Measurements from ENCODE around the gene FAM181B. TPM values are rescaled to one million over a fixed set of nuclear protein-coding genes. Genes with fewer than 3 reads are reported as not detected.
A peak's percentile ranks its signal among the peaks of the same experiment; 100 is the strongest.

The FAM181B gene
- total and polyA plus RNA-seq, 2 experiments from 2014 or later = 0.60 to 1.4 TPM

DNA sequence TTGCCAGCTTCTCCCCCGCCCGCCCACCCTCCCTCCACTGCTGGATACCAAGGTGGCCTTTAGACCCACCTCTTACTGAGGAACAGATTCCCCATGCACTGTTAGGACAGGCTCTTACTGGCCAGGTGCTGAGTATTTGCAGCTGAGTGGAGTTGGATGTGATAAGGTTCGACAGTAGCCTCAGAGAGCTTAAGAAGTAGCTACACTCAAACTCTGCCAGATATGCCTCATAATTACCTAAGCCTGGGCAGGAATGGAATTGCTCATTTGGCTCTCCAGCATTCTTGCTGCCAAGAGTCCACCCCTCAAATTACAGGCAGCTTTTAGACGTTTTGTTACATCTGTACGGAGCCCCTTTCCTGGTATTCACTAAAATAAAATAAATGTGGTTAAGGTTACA lies 9.6 kb downstream of the FAM181B start:
- H3K36me3 ChIP-seq = no peaks in the 10 kb centered on the region
- TF ChIP-seq, protein P1, sequence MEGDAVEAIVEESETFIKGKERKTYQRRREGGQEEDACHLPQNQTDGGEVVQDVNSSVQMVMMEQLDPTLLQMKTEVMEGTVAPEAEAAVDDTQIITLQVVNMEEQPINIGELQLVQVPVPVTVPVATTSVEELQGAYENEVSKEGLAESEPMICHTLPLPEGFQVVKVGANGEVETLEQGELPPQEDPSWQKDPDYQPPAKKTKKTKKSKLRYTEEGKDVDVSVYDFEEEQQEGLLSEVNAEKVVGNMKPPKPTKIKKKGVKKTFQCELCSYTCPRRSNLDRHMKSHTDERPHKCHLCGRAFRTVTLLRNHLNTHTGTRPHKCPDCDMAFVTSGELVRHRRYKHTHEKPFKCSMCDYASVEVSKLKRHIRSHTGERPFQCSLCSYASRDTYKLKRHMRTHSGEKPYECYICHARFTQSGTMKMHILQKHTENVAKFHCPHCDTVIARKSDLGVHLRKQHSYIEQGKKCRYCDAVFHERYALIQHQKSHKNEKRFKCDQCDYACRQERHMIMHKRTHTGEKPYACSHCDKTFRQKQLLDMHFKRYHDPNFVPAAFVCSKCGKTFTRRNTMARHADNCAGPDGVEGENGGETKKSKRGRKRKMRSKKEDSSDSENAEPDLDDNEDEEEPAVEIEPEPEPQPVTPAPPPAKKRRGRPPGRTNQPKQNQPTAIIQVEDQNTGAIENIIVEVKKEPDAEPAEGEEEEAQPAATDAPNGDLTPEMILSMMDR (IDR thresholded peaks at IDR 0.05; ENCODE audit: low read depth, low read length) = no peak
- no peak overlapping the region for H3K4me3 ChIP-seq
- H3K9me3 ChIP-seq (ENCODE audit: low read depth) = no peaks in the 10 kb centered on the region
- peak in 1 of 2 donors; percentile 36 for DNase-seq (ENCODE audit: low read depth in 1 of 2, low spot score in 1 of 2)
- no peak overlapping the region for H3K27ac ChIP-seq
- H3K4me1 ChIP-seq (ENCODE audit: low read depth) = no peaks in the 10 kb centered on the region
- H3K27me3 ChIP-seq = peaks cover 12% of the 10 kb centered on the region

DNA sequence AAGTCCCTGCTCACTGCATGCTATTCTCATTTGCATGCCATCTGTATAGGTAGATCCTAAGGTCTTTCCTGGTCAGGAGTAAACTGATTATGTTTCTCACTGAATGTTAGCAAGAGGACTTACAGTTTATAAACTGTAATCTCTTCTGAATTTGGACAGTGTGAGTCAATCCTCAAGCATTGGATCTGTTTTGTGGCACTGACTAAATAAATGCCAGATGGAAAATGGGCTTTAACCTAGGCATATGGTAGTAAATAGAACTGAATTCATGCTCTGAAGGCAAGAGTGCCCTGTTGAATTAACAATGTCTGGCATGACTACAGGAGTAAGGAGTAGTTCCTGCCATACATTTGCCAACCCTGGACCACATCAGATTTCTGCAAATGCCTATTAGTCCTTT lies 11.4 kb downstream of the FAM181B start:
- Histone ChIP-seq H3K27ac (no peak overlapping the region), H3K36me3 (no peaks in the 10 kb centered on the region), H3K27me3 (no peaks in the 10 kb centered on the region), H3K9me3 (ENCODE audit: low read depth) (no peaks in the 10 kb centered on the region), H3K4me1 (ENCODE audit: low read depth) (no peaks in the 10 kb centered on the region), H3K4me3 (no peak overlapping the region)
- no peak for DNase-seq (ENCODE audit: low read depth in 1 of 2, low spot score in 1 of 2)
- TF ChIP-seq, protein P1 (IDR thresholded peaks at IDR 0.05; ENCODE audit: low read depth, low read length) = no peak

DNA sequence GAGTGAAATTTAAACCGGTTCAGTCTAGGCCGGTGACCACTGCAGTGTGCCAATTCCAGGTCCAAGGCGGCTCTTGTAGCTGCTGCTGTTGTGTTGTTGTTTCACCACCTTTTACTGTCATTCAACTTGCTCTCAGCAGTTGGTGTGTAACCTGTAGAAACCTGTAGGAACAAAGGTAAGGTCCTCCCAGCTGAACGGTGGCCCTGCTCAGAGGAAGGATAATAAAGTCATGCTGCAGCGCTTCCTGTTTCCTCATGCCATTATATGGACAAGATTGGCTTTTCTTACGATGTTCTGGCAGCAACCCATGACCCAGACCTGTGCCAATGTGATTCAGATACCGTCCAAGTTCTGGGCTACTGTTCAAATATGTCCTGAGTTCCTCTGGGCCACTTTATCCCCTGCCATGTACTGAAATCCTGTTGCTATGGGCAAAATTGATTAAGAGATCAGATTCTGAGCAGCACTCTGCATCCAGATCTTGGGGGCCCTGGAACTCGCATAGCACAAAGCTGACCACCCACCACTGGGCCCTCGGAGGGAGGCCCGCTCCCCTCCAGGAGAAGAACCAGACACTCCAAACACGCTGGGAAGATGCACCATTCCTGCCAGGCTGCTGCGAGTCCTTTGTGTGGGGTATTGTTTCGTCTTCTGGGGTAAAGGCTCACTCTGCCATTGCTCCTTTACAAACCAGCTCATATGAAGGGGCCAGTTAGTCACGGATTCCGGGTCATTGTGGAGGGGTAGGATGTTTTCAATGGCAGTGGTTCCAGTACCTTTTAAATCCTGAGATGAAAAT lies 13.2 kb downstream of the FAM181B start:
- TF ChIP-seq, protein P1 (IDR thresholded peaks at IDR 0.05; ENCODE audit: low read depth, low read length) = no peak
- H3K36me3 ChIP-seq = no peaks in the 10 kb centered on the region
- H3K27me3 ChIP-seq = no peaks in the 10 kb centered on the region

DNA sequence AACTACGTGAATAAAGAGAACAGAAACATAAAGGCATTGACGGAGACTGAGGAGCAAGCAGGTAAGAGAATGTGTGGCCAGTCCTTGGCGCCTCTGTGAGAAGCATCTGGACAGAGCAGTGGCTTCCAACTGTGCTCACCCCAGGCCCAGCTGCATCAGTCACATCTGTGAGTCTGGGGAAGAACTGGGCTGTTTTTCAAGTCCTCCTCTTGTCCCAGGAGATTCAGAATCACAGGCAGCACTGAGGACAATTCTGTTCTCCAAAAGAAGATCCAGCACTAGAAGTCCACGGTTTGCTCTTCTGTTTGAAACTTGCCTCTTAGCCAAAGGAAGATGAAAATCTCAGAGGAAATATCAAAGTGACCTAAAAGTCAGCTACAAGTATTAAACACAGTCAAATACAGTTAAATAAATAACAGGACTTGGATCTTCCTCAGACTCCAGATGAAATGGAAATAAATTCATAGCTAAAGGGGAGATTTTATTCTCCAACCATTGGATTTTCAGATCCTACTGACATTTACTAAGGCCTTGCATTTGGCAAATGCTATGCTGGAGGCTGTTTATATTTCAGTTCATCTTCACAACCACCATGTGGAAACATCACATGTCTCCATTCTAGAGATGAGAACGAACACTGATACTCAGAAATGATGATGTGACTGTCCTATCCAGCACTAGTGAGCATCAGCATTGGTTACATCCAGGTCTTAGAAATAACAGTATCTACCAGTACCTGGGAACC lies 14.1 kb downstream of the FAM181B start:
- H3K27me3 ChIP-seq = no peaks in the 10 kb centered on the region
- no peaks in the 10 kb centered on the region for H3K4me1 ChIP-seq (ENCODE audit: low read depth)
- DNase-seq (ENCODE audit: low read depth in 1 of 2, low spot score in 1 of 2) = no peak
- no peak overlapping the region for H3K27ac ChIP-seq
- no peak overlapping the region for H3K4me3 ChIP-seq
- TF ChIP-seq, protein P1 (IDR thresholded peaks at IDR 0.05; ENCODE audit: low read depth, low read length) = no peak
- no peaks in the 10 kb centered on the region for H3K36me3 ChIP-seq
- no peaks in the 10 kb centered on the region for H3K9me3 ChIP-seq (ENCODE audit: low read depth)

More for the DNA sequence above, 13.2 kb downstream of the FAM181B start:
- Histone ChIP-seq H3K9me3 (ENCODE audit: low read depth) (no peaks in the 10 kb centered on the region), H3K4me1 (ENCODE audit: low read depth) (no peaks in the 10 kb centered on the region), H3K4me3 (no peak overlapping the region), H3K27ac (no peak overlapping the region)
- DNase-seq (ENCODE audit: low read depth in 1 of 2, low spot score in 1 of 2) = no peak

DNA sequence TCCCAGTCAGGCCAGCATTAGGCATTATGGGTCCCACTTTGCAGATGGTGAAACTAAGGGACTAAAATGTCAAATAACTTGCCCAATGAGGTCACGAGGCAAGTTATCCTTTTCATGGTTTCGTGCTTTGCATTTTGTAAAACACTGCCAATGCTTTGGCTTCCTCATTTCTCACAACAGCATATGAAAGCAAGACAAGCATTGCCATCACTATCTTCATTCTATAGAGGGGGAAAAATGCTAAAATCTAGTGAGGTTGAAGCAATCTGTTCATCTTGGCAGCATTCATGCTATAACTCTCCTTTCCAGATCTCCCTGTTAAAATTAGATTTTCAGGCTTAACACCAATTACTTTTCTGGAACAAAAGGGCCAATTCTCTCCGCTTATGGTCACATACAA lies 14.8 kb downstream of the FAM181B start:
- TF ChIP-seq, protein P1 (IDR thresholded peaks at IDR 0.05; ENCODE audit: low read depth, low read length) = no peak
- Histone ChIP-seq H3K9me3 (ENCODE audit: low read depth) (no peaks in the 10 kb centered on the region), H3K4me3 (no peak overlapping the region), H3K27me3 (no peaks in the 10 kb centered on the region), H3K27ac (no peak overlapping the region), H3K4me1 (ENCODE audit: low read depth) (no peaks in the 10 kb centered on the region), H3K36me3 (no peaks in the 10 kb centered on the region)
- DNase-seq (ENCODE audit: low read depth in 1 of 2, low spot score in 1 of 2) = no peak

Measured in cardiac muscle cell (in vitro differentiated cells and primary cell).